ENCODE measurements around the gene HEPACAM.

The HEPACAM gene

GRCh38 chr11:124891373-124891861 is 44.4 kb downstream of the HEPACAM start:
- TF ChIP-seq CTCF (conservative IDR thresholded peaks at IDR 0.05; ENCODE audit: low read length): no peak
- no peak overlapping the region for H3K4me3 ChIP-seq (ENCODE audit: low read length)
- DNase-seq (ENCODE audit: low read depth): no peak

GRCh38 chr11:124890683-124891372 is 45.0 kb downstream of the HEPACAM start:
- no peak overlapping the region for H3K4me3 ChIP-seq (ENCODE audit: low read length)
- TF ChIP-seq CTCF (conservative IDR thresholded peaks at IDR 0.05; ENCODE audit: low read length): no peak
- no peak for DNase-seq (ENCODE audit: low read depth)

- DNase-seq (ENCODE audit: low read depth): no peak
- TF ChIP-seq CTCF (conservative IDR thresholded peaks at IDR 0.05; ENCODE audit: low read length): no peak
These were observed 45.7 kb downstream of the HEPACAM start for GRCh38 chr11:124890151-124890550.

GRCh38 chr11:124889191-124890091 is 46.4 kb downstream of the HEPACAM start:
- no peak for TF ChIP-seq CTCF (conservative IDR thresholded peaks at IDR 0.05; ENCODE audit: low read length)
- no peak for DNase-seq (ENCODE audit: low read depth)
- no peak overlapping the region for H3K4me3 ChIP-seq (ENCODE audit: low read length)

More at GRCh38 chr11:124890151-124890550, 45.7 kb downstream of the HEPACAM start:
- H3K4me3 ChIP-seq (ENCODE audit: low read length): no peak overlapping the region

- no peak overlapping the region for H3K4me3 ChIP-seq (ENCODE audit: low read length)
- TF ChIP-seq CTCF (conservative IDR thresholded peaks at IDR 0.05; ENCODE audit: low read length): no peak
- DNase-seq (ENCODE audit: low read depth): no peak
These were observed 48.2 kb downstream of the HEPACAM start for GRCh38 chr11:124887667-124888013.

- DNase-seq (ENCODE audit: low read depth): no peak
- TF ChIP-seq CTCF (conservative IDR thresholded peaks at IDR 0.05; ENCODE audit: low read length): no peak
- H3K4me3 ChIP-seq (ENCODE audit: low read length): no peak overlapping the region
These were observed 48.7 kb downstream of the HEPACAM start for GRCh38 chr11:124886978-124887666.

All from AG10803 (cell line).